Measurements from ENCODE around the gene TMEM238. TPM values are rescaled to one million over a fixed set of nuclear protein-coding genes. Genes with fewer than 3 reads are reported as not detected.
"Not testable (repeated sequence)": the region's sequence is repeated elsewhere in the genome, so short reads cannot be mapped to it uniquely, and the experiment has no call there.

TMEM238 gene
- total RNA-seq, 5 donors from 2014 or later (not counting 1 experiment from before 2014, with no cell fraction given), result 10.8 to 23.2 (median 20.0) TPM

DNA sequence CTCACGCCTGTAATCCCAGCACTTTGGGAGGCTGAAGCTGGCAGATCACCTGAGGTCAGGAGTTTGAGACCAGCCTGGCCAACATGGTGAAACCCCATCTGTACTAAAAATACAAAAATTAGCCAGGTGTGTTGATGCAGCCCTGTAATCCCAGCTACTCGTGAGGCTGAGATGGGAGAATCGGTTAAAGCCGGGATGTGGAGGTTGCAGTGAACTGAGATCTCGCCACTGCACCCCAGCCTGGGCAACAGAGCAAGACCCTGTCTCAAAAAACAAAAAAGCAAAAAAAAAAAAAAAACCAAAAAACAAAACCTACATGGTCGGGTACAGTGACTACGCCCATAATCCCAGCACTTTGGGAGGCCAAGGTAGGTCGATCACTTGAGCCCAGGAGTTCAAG lies 25.1 kb upstream of the TMEM238 start:
- peak overlapping the region in 1 of 2 donors; percentile 98 for H3K27ac Mint-ChIP-seq
- peak overlapping the region; percentile 87 to 93 (median 93) for H3K4me3 Mint-ChIP-seq
- CTCF ChIA-PET, result interaction anchor here in 1 of 2 donors (1.0 kb wide), 1 partner anchor 11 kb away, joined by 5 read pairs; no protein-coding TSS in a partner anchor
- 100% methylated on average over 5 of the region's 8 CpGs for WGBS (ENCODE audit: insufficient coverage)
- H3K36me3 Mint-ChIP-seq, result peaks cover 16% of the 10 kb centered on the region
- H3K9me3 Mint-ChIP-seq; H3K27me3 ChIP-seq (replicated peaks in 1 of 2; ENCODE audit: control insufficient read depth in 2 of 2, extremely low read depth in 1 of 2, insufficient read depth in 2 of 2, low read length in 1 of 2); H3K9me3 ChIP-seq; DNase-seq; H3K4me3 ChIP-seq (ENCODE audit: control insufficient read depth in 1 of 2, extremely low read depth in 1 of 2, low read length in 1 of 2); H3K27me3 Mint-ChIP-seq; ATAC-seq (replicated peaks in 1 of 4); H3K27ac ChIP-seq (ENCODE audit: low read length): not testable (repeated sequence)
- peaks cover 8 to 11% of the 10 kb centered on the region in 2 donors for H3K36me3 ChIP-seq (ENCODE audit: control insufficient read depth in 2 of 2, extremely low read depth in 1 of 2, insufficient read depth in 1 of 2, low read length in 1 of 2)
- peaks cover 24 to 27% (median 26%) of the 10 kb centered on the region in 3 donors for H3K4me1 Mint-ChIP-seq
- H3K4me1 ChIP-seq (ENCODE audit: control insufficient read depth in 1 of 2, extremely low read depth in 1 of 2, insufficient read depth in 2 of 2, low read length in 2 of 2), result peaks cover 6 to 32% of the 10 kb centered on the region in 2 experiments
- POLR2A ChIA-PET, result interaction anchor here (0.6 to 0.9 kb wide), 2 partner anchors 70 to 173 kb away, joined by 3 to 7 read pairs; partner anchors contain the start of gene KMT5C (in 1 of the 2)

DNA sequence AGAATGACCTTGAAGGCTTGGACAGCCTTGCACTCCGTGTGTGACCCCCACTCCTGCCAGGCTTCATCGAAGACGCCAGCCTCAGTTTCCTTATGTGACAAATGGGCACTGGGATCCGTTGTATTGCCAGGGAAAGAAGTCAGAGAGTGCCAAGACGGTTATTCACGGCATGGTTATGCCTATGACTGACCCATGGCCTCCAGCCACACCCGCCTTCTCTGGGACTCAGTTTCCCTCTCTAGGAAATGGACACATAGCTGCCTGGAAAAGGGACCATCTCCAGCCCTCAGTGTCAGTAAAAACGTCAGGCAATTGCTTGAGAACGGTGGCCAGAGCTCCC lies 24.4 kb upstream of the TMEM238 start:
- Histone ChIP-seq H3K4me3 (ENCODE audit: control insufficient read depth in 1 of 2, extremely low read depth in 1 of 2, low read length in 1 of 2) (peak overlapping the region; percentile 7 to 54), H3K9me3 (no peaks in the 10 kb centered on the region), H3K27ac (ENCODE audit: low read length) (peak overlapping the region; percentile 100), H3K4me1 (ENCODE audit: control insufficient read depth in 1 of 2, extremely low read depth in 1 of 2, insufficient read depth in 2 of 2, low read length in 2 of 2) (peaks cover 6 to 32% of the 10 kb centered on the region in 2 experiments), H3K36me3 (ENCODE audit: control insufficient read depth in 2 of 2, extremely low read depth in 1 of 2, insufficient read depth in 1 of 2, low read length in 1 of 2) (peaks cover 13 to 16% of the 10 kb centered on the region in 2 donors), H3K27me3 (replicated peaks in 1 of 2; ENCODE audit: control insufficient read depth in 2 of 2, extremely low read depth in 1 of 2, insufficient read depth in 2 of 2, low read length in 1 of 2) (no peaks in the 10 kb centered on the region)
- WGBS (ENCODE audit: insufficient coverage), result 70% methylated on average over 8 of the region's 9 CpGs
- Mint-ChIP-seq H3K4me1 (peaks cover 24 to 32% (median 26%) of the 10 kb centered on the region in 3 donors), H3K27me3 (no peaks in the 10 kb centered on the region), H3K27ac (peak overlapping the region; percentile 96 to 98), H3K4me3 (peak overlapping the region; percentile 87 to 93 (median 93)), H3K9me3 (peaks cover 0 to 5% (median 3%) of the 10 kb centered on the region in 3 donors), H3K36me3 (peaks cover 20% of the 10 kb centered on the region)
- DNase-seq, result no peak
- CTCF ChIA-PET, result interaction anchor here in 1 of 2 donors (1.0 kb wide), 1 partner anchor 12 kb away, joined by 5 read pairs; no protein-coding TSS in a partner anchor
- no peak for ATAC-seq (replicated peaks in 1 of 4)
- POLR2A ChIA-PET, result interaction anchor here (0.6 to 0.9 kb wide), 2 partner anchors 69 to 173 kb away, joined by 3 to 7 read pairs; partner anchors contain the start of gene KMT5C (in 1 of the 2)

DNA sequence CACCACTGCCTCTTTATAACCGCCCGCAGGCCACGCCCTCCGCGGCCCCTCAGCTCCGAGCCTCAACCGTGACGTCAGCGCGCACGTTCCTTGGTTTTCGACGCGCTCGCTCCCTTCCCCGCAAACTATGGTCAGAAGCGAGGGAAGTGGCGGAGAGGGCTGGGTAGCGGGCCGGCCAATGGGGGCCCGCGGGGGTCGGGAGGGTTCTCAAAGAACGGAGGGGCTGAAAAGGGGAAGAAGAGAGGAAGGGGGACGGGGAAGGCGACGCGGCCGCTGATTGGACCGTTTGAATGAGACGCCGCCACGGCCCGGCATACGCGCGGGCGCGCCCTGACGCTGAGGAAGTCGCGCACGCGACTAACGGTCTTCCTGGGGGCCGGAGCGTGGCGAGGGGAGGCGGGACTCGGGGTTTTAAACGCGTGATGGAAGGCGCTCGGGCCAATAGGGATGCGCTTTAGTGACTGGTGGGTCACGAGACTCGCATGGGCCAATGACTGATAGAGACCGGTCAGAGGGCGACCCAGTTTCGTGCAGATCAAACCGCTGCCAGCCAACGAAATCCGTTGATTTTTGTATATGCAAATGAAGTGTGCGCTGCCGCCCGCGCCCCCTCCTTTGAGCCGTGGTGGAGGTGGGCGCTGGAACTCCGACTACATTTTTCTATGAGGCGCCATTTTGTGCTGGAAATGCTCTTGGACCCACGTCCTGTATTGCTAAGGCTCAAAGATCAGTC lies 23.9 kb upstream of the TMEM238 start:
- Mint-ChIP-seq H3K9me3 (peaks cover 0 to 5% (median 3%) of the 10 kb centered on the region in 3 donors), H3K4me3 (peak overlapping the region; percentile 87 to 93 (median 93)), H3K36me3 (peaks cover 25% of the 10 kb centered on the region), H3K27me3 (no peaks in the 10 kb centered on the region), H3K27ac (peak overlapping the region; percentile 96 to 98), H3K4me1 (peaks cover 24 to 32% (median 29%) of the 10 kb centered on the region in 3 donors)
- WGBS (ENCODE audit: insufficient coverage), result under 1% methylated on average over 61 of the region's 72 CpGs
- CTCF ChIA-PET, result no interaction called here
- Histone ChIP-seq H3K9me3 (no peaks in the 10 kb centered on the region), H3K27ac (ENCODE audit: low read length) (peak overlapping the region; percentile 100), H3K36me3 (ENCODE audit: control insufficient read depth in 2 of 2, extremely low read depth in 1 of 2, insufficient read depth in 1 of 2, low read length in 1 of 2) (peaks cover 18 to 21% of the 10 kb centered on the region in 2 donors), H3K4me1 (ENCODE audit: control insufficient read depth in 1 of 2, extremely low read depth in 1 of 2, insufficient read depth in 2 of 2, low read length in 2 of 2) (peaks cover 6 to 32% of the 10 kb centered on the region in 2 experiments), H3K27me3 (replicated peaks in 1 of 2; ENCODE audit: control insufficient read depth in 2 of 2, extremely low read depth in 1 of 2, insufficient read depth in 2 of 2, low read length in 1 of 2) (no peaks in the 10 kb centered on the region), H3K4me3 (ENCODE audit: control insufficient read depth in 1 of 2, extremely low read depth in 1 of 2, low read length in 1 of 2) (peak overlapping the region; percentile 54 to 79)
- POLR2A ChIA-PET, result interaction anchor here (0.6 to 1.5 kb wide), 7 partner anchors 21 to 154 kb away, joined by 3 to 11 read pairs (median 4); partner anchors contain the start of gene KMT5C (in 1 of the 2)
- ATAC-seq (replicated peaks in 1 of 4) (peak; percentile 89 to 92 (median 90)), DNase-seq (peak; percentile 91 to 99 (median 97))

DNA sequence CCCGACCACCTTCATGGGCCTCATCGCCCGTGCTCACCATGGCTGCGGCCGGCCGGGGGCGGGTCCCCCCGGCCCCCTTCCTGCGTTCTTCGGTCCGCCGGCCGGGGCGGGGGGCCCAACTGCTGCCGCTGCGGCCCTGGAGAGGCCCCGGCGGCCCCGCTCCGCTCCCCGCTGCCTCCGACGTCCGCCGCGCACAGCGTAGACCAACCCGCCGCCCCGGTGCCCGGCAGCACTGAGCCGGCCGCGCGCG lies 23.4 kb upstream of the TMEM238 start, which contains the start of gene UBE2S:
Gene UBE2S, minus strand, starts transcription at position 239 of the 250 bp plus-strand sequence. Its CDS starts 199 bp downstream, at position 40.
- H3K9me3 Mint-ChIP-seq; H3K27me3 ChIP-seq (replicated peaks in 1 of 2; ENCODE audit: control insufficient read depth in 2 of 2, extremely low read depth in 1 of 2, insufficient read depth in 2 of 2, low read length in 1 of 2); CTCF ChIA-PET; DNase-seq; H3K27me3 Mint-ChIP-seq; H3K9me3 ChIP-seq: not testable (repeated sequence)
- POLR2A ChIA-PET, result interaction anchor here (0.6 to 1.5 kb wide), 6 partner anchors 20 to 153 kb away, joined by 3 to 11 read pairs (median 5); partner anchors contain the start of gene KMT5C (in 1 of the 2)
- peak within 1 kb of the TSS; percentile 96 to 98 for H3K27ac Mint-ChIP-seq
- Histone ChIP-seq H3K4me3 (ENCODE audit: control insufficient read depth in 1 of 2, extremely low read depth in 1 of 2, low read length in 1 of 2) (peak within 1 kb of the TSS; percentile 54 to 79), H3K36me3 (ENCODE audit: control insufficient read depth in 2 of 2, extremely low read depth in 1 of 2, insufficient read depth in 1 of 2, low read length in 1 of 2) (peaks cover 22 to 26% of the 10 kb centered on the region in 2 donors), H3K27ac (ENCODE audit: low read length) (peak within 1 kb of the TSS; percentile 100), H3K4me1 (ENCODE audit: control insufficient read depth in 1 of 2, extremely low read depth in 1 of 2, insufficient read depth in 2 of 2, low read length in 2 of 2) (peaks cover 6 to 32% of the 10 kb centered on the region in 2 experiments)
- H3K36me3 Mint-ChIP-seq, result peaks cover 26% of the 10 kb centered on the region
- WGBS (ENCODE audit: insufficient coverage), result under 1% methylated on average over 36 of the region's 36 CpGs
- peaks cover 24 to 32% (median 29%) of the 10 kb centered on the region in 3 donors for H3K4me1 Mint-ChIP-seq
- peak in 2 of 4 experiments; percentile 2 to 10 for ATAC-seq (replicated peaks in 1 of 4)
- peak within 1 kb of the TSS; percentile 87 to 93 (median 93) for H3K4me3 Mint-ChIP-seq

DNA sequence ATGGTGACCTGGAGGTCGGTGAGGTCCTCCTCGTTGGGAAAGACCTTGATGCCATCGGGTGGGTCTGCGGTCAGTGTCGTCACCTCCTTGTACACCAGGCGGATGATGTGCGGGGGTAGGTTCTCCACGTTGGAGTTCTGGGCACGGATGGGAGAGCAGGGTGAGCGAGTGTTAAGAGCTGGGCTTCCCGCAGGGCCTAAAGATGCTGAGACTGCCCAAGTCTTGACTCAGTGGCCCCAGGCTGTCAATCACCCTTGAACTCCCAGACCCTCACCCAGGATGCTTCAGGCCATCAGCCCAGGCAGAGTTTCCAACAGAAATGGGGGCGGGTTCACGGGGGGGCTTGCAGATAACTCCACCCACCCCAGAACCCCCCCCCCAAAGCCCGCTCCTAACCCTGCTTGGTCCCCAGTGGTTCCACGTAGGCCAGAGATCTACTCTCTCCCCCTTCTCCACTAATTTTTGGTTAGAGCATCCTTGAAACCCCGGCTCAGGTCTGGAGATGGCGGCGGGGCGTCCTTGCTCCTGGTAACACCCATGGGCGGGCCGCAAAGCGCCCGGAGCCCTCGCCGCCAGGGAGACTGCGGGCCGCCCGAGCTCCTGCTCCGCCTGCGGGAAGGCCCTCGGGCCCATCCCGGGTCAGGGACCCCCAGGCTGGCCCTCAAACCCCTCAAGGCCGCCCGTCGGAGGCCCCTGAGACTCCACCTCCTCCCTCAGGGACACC lies 22.9 kb upstream of the TMEM238 start:
- peaks cover 0 to 5% (median 3%) of the 10 kb centered on the region in 3 donors for H3K9me3 Mint-ChIP-seq
- peaks cover 22 to 31% of the 10 kb centered on the region in 2 donors for H3K36me3 ChIP-seq (ENCODE audit: control insufficient read depth in 2 of 2, extremely low read depth in 1 of 2, insufficient read depth in 1 of 2, low read length in 1 of 2)
- H3K36me3 Mint-ChIP-seq, result peaks cover 29% of the 10 kb centered on the region
- peak; percentile 0 to 4 (median 2) for ATAC-seq (replicated peaks in 1 of 4)
- H3K27me3 Mint-ChIP-seq, result no peaks in the 10 kb centered on the region
- H3K27ac Mint-ChIP-seq, result peak overlapping the region; percentile 25 to 70
- peak overlapping the region; percentile 54 to 79 for H3K4me3 ChIP-seq (ENCODE audit: control insufficient read depth in 1 of 2, extremely low read depth in 1 of 2, low read length in 1 of 2)
- H3K4me1 Mint-ChIP-seq, result peaks cover 24 to 32% (median 29%) of the 10 kb centered on the region in 3 donors
- H3K4me3 Mint-ChIP-seq, result peak overlapping the region; percentile 78 to 93 (median 93)
- no peaks in the 10 kb centered on the region for H3K9me3 ChIP-seq
- DNase-seq, result peak in 11 of 35 experiments; percentile 16 to 49 (median 26)
- peaks cover 6 to 32% of the 10 kb centered on the region in 2 experiments for H3K4me1 ChIP-seq (ENCODE audit: control insufficient read depth in 1 of 2, extremely low read depth in 1 of 2, insufficient read depth in 2 of 2, low read length in 2 of 2)
- POLR2A ChIA-PET, result interaction anchor here (0.5 to 1.5 kb wide), 7 partner anchors 14 to 153 kb away, joined by 3 to 11 read pairs (median 4); partner anchors contain the start of gene KMT5C (in 1 of the 2)
- peak overlapping the region; percentile 55 for H3K27ac ChIP-seq (ENCODE audit: low read length)
- 0% methylated on average over 21 of the region's 35 CpGs for WGBS (ENCODE audit: insufficient coverage)
- CTCF ChIA-PET, result interaction anchor here in 1 of 2 donors (0.7 kb wide), 1 partner anchor 34 kb away, joined by 3 read pairs; no protein-coding TSS in a partner anchor
- no peaks in the 10 kb centered on the region for H3K27me3 ChIP-seq (replicated peaks in 1 of 2; ENCODE audit: control insufficient read depth in 2 of 2, extremely low read depth in 1 of 2, insufficient read depth in 2 of 2, low read length in 1 of 2)

Measured in T-cell (primary cell).